Measurements from ENCODE around the gene SH2D2A. TPM values are rescaled to one million over a fixed set of nuclear protein-coding genes. Genes with fewer than 3 reads are reported as not detected.

The SH2D2A gene
- total RNA-seq, 1 donor from 2014 or later = 2.3 TPM

- ChIA-PET CTCF (no interaction called here), POLR2A (no interaction called here)
- Mint-ChIP-seq H3K4me1 (peaks cover 32% of the 10 kb centered on the region), H3K27ac (no peak overlapping the region), H3K4me3 (no peak overlapping the region), H3K36me3 (ENCODE audit: low read depth) (no peaks in the 10 kb centered on the region), H3K27me3 (no peaks in the 10 kb centered on the region), H3K9me3 (no peaks in the 10 kb centered on the region)
- ATAC-seq (ENCODE audit: low read depth) = no peak
- intact Hi-C loops (cut with micrococcal nuclease) = loop anchor here (5.0 kb wide), 1 partner anchor 80 kb away; the partner anchor contains the start of gene PEAR1
- TF ChIP-seq CTCF (IDR thresholded peaks at IDR 0.05) = no peak
- DNase-seq = no peak
Observed at GRCh38 chr1:156812293-156812990, 4.2 kb downstream of the SH2D2A start.

GRCh38 chr1:156811168-156811567 is 5.5 kb downstream of the SH2D2A start:
- Mint-ChIP-seq H3K4me1 (peaks cover 22% of the 10 kb centered on the region), H3K27ac (no peak overlapping the region), H3K9me3 (no peaks in the 10 kb centered on the region), H3K27me3 (no peaks in the 10 kb centered on the region), H3K36me3 (ENCODE audit: low read depth) (no peaks in the 10 kb centered on the region), H3K4me3 (no peak overlapping the region)
- ChIA-PET CTCF (no interaction called here), POLR2A (no interaction called here)
- intact Hi-C loops (cut with micrococcal nuclease) = loop anchor here (5.0 kb wide), 1 partner anchor 81 kb away; the partner anchor contains the start of gene PEAR1
- DNase-seq (no peak), ATAC-seq (ENCODE audit: low read depth) (no peak)
- no peak for TF ChIP-seq CTCF (IDR thresholded peaks at IDR 0.05)

- CTCF ChIA-PET = no interaction called here
- H3K4me1 Mint-ChIP-seq = peaks cover 13% of the 10 kb centered on the region
- DNase-seq (no peak), ATAC-seq (ENCODE audit: low read depth) (no peak)
- intact Hi-C loops (cut with micrococcal nuclease) = loop anchor here (5.0 kb wide), 1 partner anchor 82 kb away; the partner anchor contains the start of gene PEAR1
- no peak overlapping the region for H3K4me3 Mint-ChIP-seq
- POLR2A ChIA-PET = no interaction called here
- H3K9me3 Mint-ChIP-seq = no peaks in the 10 kb centered on the region
- no peaks in the 10 kb centered on the region for H3K36me3 Mint-ChIP-seq (ENCODE audit: low read depth)
- no peak overlapping the region for H3K27ac Mint-ChIP-seq
- TF ChIP-seq CTCF (IDR thresholded peaks at IDR 0.05) = no peak
- H3K27me3 Mint-ChIP-seq = no peaks in the 10 kb centered on the region
Observed at GRCh38 chr1:156809711-156810366, 6.8 kb downstream of the SH2D2A start.

GRCh38 chr1:156809281-156809680 is 7.4 kb downstream of the SH2D2A start:
- Mint-ChIP-seq H3K27me3 (no peaks in the 10 kb centered on the region), H3K4me1 (peaks cover 12% of the 10 kb centered on the region), H3K36me3 (ENCODE audit: low read depth) (no peaks in the 10 kb centered on the region), H3K4me3 (no peak overlapping the region), H3K27ac (no peak overlapping the region), H3K9me3 (no peaks in the 10 kb centered on the region)
- intact Hi-C loops (cut with micrococcal nuclease) = no loop called here
- POLR2A ChIA-PET = no interaction called here
- CTCF ChIA-PET = no interaction called here
- DNase-seq (no peak), ATAC-seq (ENCODE audit: low read depth) (no peak)
- TF ChIP-seq CTCF (IDR thresholded peaks at IDR 0.05) = no peak
